Measurements from ENCODE around the gene LILRA1. TPM values are rescaled to one million over a fixed set of nuclear protein-coding genes. Genes with fewer than 3 reads are reported as not detected.

Gene LILRA1
- total RNA-seq (2022; extraction: Qiagen RNA extraction), result not detected in 5 replicates

GRCh38 chr19:54593445-54593844, at the start of gene LILRA1:
TSS of gene LILRA1 (plus strand) at chr19:54593632. CDS start at chr19:54594245, 613 bp downstream.

GRCh38 chr19:54573330-54573872, 20.0 kb upstream of the LILRA1 start, which contains the start of gene LILRA2:
TSS of gene LILRA2 (plus strand) at chr19:54573790. CDS start at chr19:54573879, 89 bp downstream.

GRCh38 chr19:54630262-54630661, 36.8 kb downstream of the LILRA1 start, which contains the start of gene LILRB1:
TSS of gene LILRB1 (plus strand) at chr19:54630484. CDS start at chr19:54631074, 590 bp downstream.

Other genes starting within 250 kb of the LILRA1 start
- gene LAIR1, start 228.7 kb upstream of the LILRA1 start, total RNA-seq (2022; extraction: Qiagen RNA extraction), result 0.04 to 0.21 TPM in 2 of 5 replicates, not detected in the others
- 0.12 to 0.13 TPM in 2 of 5 replicates, not detected in the others for gene TTYH1, start 178.2 kb upstream of the LILRA1 start, total RNA-seq (2022; extraction: Qiagen RNA extraction)
- gene LENG8, start 144.4 kb upstream of the LILRA1 start, total RNA-seq (2022; extraction: Qiagen RNA extraction), result 44.6 to 146 TPM (median 120 TPM) in 5 replicates
- gene LENG9, start 129.9 kb upstream of the LILRA1 start, total RNA-seq (2022; extraction: Qiagen RNA extraction), result 3.9 to 7.7 TPM (median 6.7 TPM) in 5 replicates
- gene CDC42EP5, start 120.3 kb upstream of the LILRA1 start, total RNA-seq (2022; extraction: Qiagen RNA extraction), result 0.09 TPM in 1 of 5 replicates, not detected in the others
- gene LAIR2, start 90.8 kb upstream of the LILRA1 start, total RNA-seq (2022; extraction: Qiagen RNA extraction), result not detected in 5 replicates
- gene LILRA2, start 19.8 kb upstream of the LILRA1 start, total RNA-seq (2022; extraction: Qiagen RNA extraction), result not detected in 5 replicates
- 0.07 to 0.15 TPM in 2 of 5 replicates, not detected in the others for gene LILRB1, start 36.9 kb downstream of the LILRA1 start, total RNA-seq (2022; extraction: Qiagen RNA extraction)
- not detected in 5 replicates for gene LILRB4, start 69.4 kb downstream of the LILRA1 start, total RNA-seq (2022; extraction: Qiagen RNA extraction)
- gene KIR3DL3, start 130.8 kb downstream of the LILRA1 start, total RNA-seq (2022; extraction: Qiagen RNA extraction), result not detected in 5 replicates
- gene KIR2DL3, start 144.9 kb downstream of the LILRA1 start, total RNA-seq (2022; extraction: Qiagen RNA extraction), result not detected in 5 replicates
- not detected in 5 replicates for gene KIR2DL1, start 176.2 kb downstream of the LILRA1 start, total RNA-seq (2022; extraction: Qiagen RNA extraction)
- not detected in 5 replicates for gene KIR2DL4, start 210.0 kb downstream of the LILRA1 start, total RNA-seq (2022; extraction: Qiagen RNA extraction)
- gene KIR3DL1, start 222.8 kb downstream of the LILRA1 start, total RNA-seq (2022; extraction: Qiagen RNA extraction), result not detected in 5 replicates
- not detected in 5 replicates for gene KIR2DS4, start 239.0 kb downstream of the LILRA1 start, total RNA-seq (2022; extraction: Qiagen RNA extraction)

Measured in A549 treated with dexamethasone at 1 μM for 4 hours (cell line).